Trophoblast cell (in vitro differentiated cells and primary cell): ENCODE results near the gene TMTC3.

ENCODE experiments used
- DNase-seq, 2 donors: peaks; one replicate each; pipeline ENCODE4 v3.0.0-alpha.2; 2016
- H2AFZ ChIP-seq: 2 replicates; pipeline ENCODE4 v1.6.1; 2013; ENCODE audit warnings: low read length, moderate library complexity, mild to moderate bottlenecking; ENCODE audit not compliant: insufficient read depth, poor library complexity
- H2AK5ac ChIP-seq: 2 replicates; pipeline ENCODE4 v1.6.1; 2013; ENCODE audit warnings: mild to moderate bottlenecking, low read length
- H2BK120ac ChIP-seq: 2 replicates; pipeline ENCODE4 v1.6.1; 2013; ENCODE audit warnings: low read length, mild to moderate bottlenecking, moderate library complexity; ENCODE audit not compliant: insufficient read depth, poor library complexity
- H2BK12ac ChIP-seq: 2 replicates; pipeline ENCODE4 v1.6.1; 2013; ENCODE audit warnings: mild to moderate bottlenecking, low read length, moderate library complexity
- H2BK5ac ChIP-seq: 2 replicates; pipeline ENCODE4 v1.6.1; 2013; ENCODE audit warnings: low read length, low read depth, moderate library complexity, mild to moderate bottlenecking; ENCODE audit not compliant: poor library complexity
- H3K14ac ChIP-seq: 2 replicates; pipeline ENCODE4 v1.6.1; 2013; ENCODE audit warnings: mild to moderate bottlenecking, low read length
- H3K18ac ChIP-seq: 2 replicates; pipeline ENCODE4 v1.6.1; 2013; ENCODE audit warnings: mild to moderate bottlenecking, low read length
- H3K23ac ChIP-seq: 2 replicates; pipeline ENCODE4 v1.6.1; 2013; ENCODE audit warnings: low read length
- H3K27ac ChIP-seq: 2 replicates; pipeline ENCODE4 v1.5.1; 2013; ENCODE audit warnings: low read depth, mild to moderate bottlenecking, inconsistent platforms, low read length, moderate library complexity
- H3K27me3 ChIP-seq: 2 replicates; pipeline ENCODE4 v1.6.1; 2013; ENCODE audit warnings: inconsistent platforms, mild to moderate bottlenecking, low read length, moderate library complexity; ENCODE audit not compliant: insufficient read depth
- H3K36me3 ChIP-seq, 2 experiments: 1 replicate in 1 of 2; 2 replicates in 1 of 2; pipeline ENCODE4 v1.6.1; 2013; ENCODE audit warnings: low read length in 2 of 2, mild to moderate bottlenecking in 2 of 2, moderate library complexity in 1 of 2; ENCODE audit not compliant: insufficient read depth in 2 of 2, control insufficient read depth in 1 of 2
- H3K4ac ChIP-seq: 2 replicates; pipeline ENCODE4 v1.6.1; 2013; ENCODE audit warnings: low read depth, mild to moderate bottlenecking, low read length, moderate library complexity
- H3K4me1 ChIP-seq, 2 experiments: 1 replicate in 1 of 2; 2 replicates in 1 of 2; pipeline ENCODE4 v1.6.1; 2013; ENCODE audit warnings: low read length in 2 of 2, mild to moderate bottlenecking in 2 of 2, moderate library complexity in 1 of 2; ENCODE audit not compliant: insufficient read depth in 2 of 2, control insufficient read depth in 1 of 2
- H3K4me2 ChIP-seq: 2 replicates; pipeline ENCODE4 v1.6.1; 2013; ENCODE audit warnings: inconsistent platforms, mild to moderate bottlenecking, low read length, moderate library complexity
- H3K4me3 ChIP-seq: 2 replicates; pipeline ENCODE4 v1.5.1; 2013; ENCODE audit warnings: mild to moderate bottlenecking, low read depth, low read length, inconsistent platforms
- H3K79me1 ChIP-seq: one replicate; pipeline ENCODE4 v1.6.1; 2013; ENCODE audit warnings: low read length
- H3K79me2 ChIP-seq: 2 replicates; pipeline ENCODE4 v1.6.1; 2013; ENCODE audit warnings: low read length, mild to moderate bottlenecking; ENCODE audit not compliant: control insufficient read depth, insufficient read depth, poor library complexity
- H3K9ac ChIP-seq: 2 replicates; pipeline ENCODE4 v1.6.1; 2013; ENCODE audit warnings: mild to moderate bottlenecking, low read length
- H3K9me3 ChIP-seq: 2 replicates; pipeline ENCODE4 v1.6.1; 2013; ENCODE audit warnings: low read depth, mild to moderate bottlenecking, control low read depth, inconsistent platforms, low read length; ENCODE audit not compliant: insufficient read depth
- H4K12ac ChIP-seq: 2 replicates; pipeline ENCODE4 v1.6.1; 2013; ENCODE audit warnings: low read depth, mild to moderate bottlenecking, low read length, moderate library complexity
- H4K8ac ChIP-seq: 2 replicates; pipeline ENCODE4 v1.6.1; 2013; ENCODE audit warnings: low read depth, mild to moderate bottlenecking, low read length, moderate library complexity
- H4K91ac ChIP-seq: one replicate; pipeline ENCODE4 v1.6.1; 2013; ENCODE audit warnings: low read depth, mild to moderate bottlenecking, low read length, moderate library complexity
- WGBS: extraction: QIAGEN DNeasy Blood & Tissue Kit; methylation state at CpG from one replicate; pipeline ENCODE4 v1.1.7; 2013; ENCODE audit warnings: missing lambda C conversion rate; ENCODE audit not compliant: insufficient read length, insufficient coverage; ENCODE audit errors: extremely low coverage; 5-methylcytosine and 5-hydroxymethylcytosine counted together

Gene TMTC3

GRCh38 chr12:88111074-88111652 is 30.9 kb upstream of the TMTC3 start:
- Histone ChIP-seq H3K23ac (no peak overlapping the region), H2BK120ac (no peak overlapping the region), H3K4ac (no peak overlapping the region), H2BK5ac (no peak overlapping the region), H3K27ac (no peak overlapping the region), H4K8ac (no peak overlapping the region), H3K9me3 (no peaks in the 10 kb centered on the region), H3K79me2 (no peaks in the 10 kb centered on the region), H2AK5ac (no peak overlapping the region), H3K79me1 (no peaks in the 10 kb centered on the region), H3K18ac (no peak overlapping the region), H3K36me3 (peaks cover 0 to 2% of the 10 kb centered on the region in 2 experiments), H3K4me2 (no peak overlapping the region), H2BK12ac (no peak overlapping the region), H4K91ac (no peak overlapping the region), H4K12ac (no peak overlapping the region), H3K4me3 (no peak overlapping the region), H3K27me3 (no peaks in the 10 kb centered on the region), H2AFZ (no peak overlapping the region), H3K14ac (no peak overlapping the region), H3K4me1 (no peaks in the 10 kb centered on the region), H3K9ac (no peak overlapping the region)
- no CpG with 5 or more reads among the region's 1 CpG for WGBS
- DNase-seq: peak in 1 of 2 donors; percentile 66

GRCh38 chr12:88113871-88114270 is 28.2 kb upstream of the TMTC3 start:
- no CpG with 5 or more reads among the region's 3 CpGs for WGBS
- no peak overlapping the region for H2BK12ac ChIP-seq
- no peak overlapping the region for H3K27ac ChIP-seq
- H2AFZ ChIP-seq: no peak overlapping the region
- no peak for DNase-seq
- H3K4me1 ChIP-seq: no peaks in the 10 kb centered on the region
- no peak overlapping the region for H3K4ac ChIP-seq
- no peak overlapping the region for H3K14ac ChIP-seq
- no peaks in the 10 kb centered on the region for H3K9me3 ChIP-seq
- no peak overlapping the region for H2BK120ac ChIP-seq
- H3K9ac ChIP-seq: no peak overlapping the region
- no peak overlapping the region for H3K4me3 ChIP-seq
- H3K27me3 ChIP-seq: no peaks in the 10 kb centered on the region
- H3K23ac ChIP-seq: no peak overlapping the region
- no peak overlapping the region for H4K8ac ChIP-seq
- H3K18ac ChIP-seq: no peak overlapping the region
- peaks cover 2% of the 10 kb centered on the region in 2 experiments for H3K36me3 ChIP-seq
- H3K79me2 ChIP-seq: no peaks in the 10 kb centered on the region
- no peak overlapping the region for H2AK5ac ChIP-seq
- H4K91ac ChIP-seq: no peak overlapping the region
- no peak overlapping the region for H2BK5ac ChIP-seq
- no peak overlapping the region for H3K4me2 ChIP-seq
- no peak overlapping the region for H4K12ac ChIP-seq
- H3K79me1 ChIP-seq: no peaks in the 10 kb centered on the region

GRCh38 chr12:88122666-88123065 is 19.4 kb upstream of the TMTC3 start:
- 100% methylated on average over 1 of the region's 4 CpGs for WGBS
- H4K91ac ChIP-seq: no peak overlapping the region
- no peak overlapping the region for H4K8ac ChIP-seq
- no peak overlapping the region for H3K23ac ChIP-seq
- no peak overlapping the region for H2BK120ac ChIP-seq
- H3K27ac ChIP-seq: no peak overlapping the region
- no peak overlapping the region for H2BK12ac ChIP-seq
- no peak overlapping the region for H2AK5ac ChIP-seq
- no peaks in the 10 kb centered on the region for H3K9me3 ChIP-seq
- H3K79me1 ChIP-seq: no peaks in the 10 kb centered on the region
- H3K36me3 ChIP-seq: peaks cover 0 to 4% of the 10 kb centered on the region in 2 experiments
- no peak overlapping the region for H3K9ac ChIP-seq
- H4K12ac ChIP-seq: no peak overlapping the region
- no peak for DNase-seq
- H3K4me3 ChIP-seq: no peak overlapping the region
- H3K27me3 ChIP-seq: no peaks in the 10 kb centered on the region
- H2BK5ac ChIP-seq: no peak overlapping the region
- H3K4ac ChIP-seq: no peak overlapping the region
- H3K79me2 ChIP-seq: no peaks in the 10 kb centered on the region
- H3K14ac ChIP-seq: no peak overlapping the region
- no peaks in the 10 kb centered on the region for H3K4me1 ChIP-seq
- no peak overlapping the region for H3K18ac ChIP-seq
- no peak overlapping the region for H3K4me2 ChIP-seq
- no peak overlapping the region for H2AFZ ChIP-seq

GRCh38 chr12:88127099-88127498 is 15.0 kb upstream of the TMTC3 start:
- no peak overlapping the region for H3K27ac ChIP-seq
- peaks cover 0 to 2% of the 10 kb centered on the region in 2 experiments for H3K36me3 ChIP-seq
- H4K8ac ChIP-seq: no peak overlapping the region
- WGBS: no CpG with 5 or more reads among the region's 3 CpGs
- no peak for DNase-seq
- no peak overlapping the region for H3K14ac ChIP-seq
- no peak overlapping the region for H2BK5ac ChIP-seq
- H2AFZ ChIP-seq: no peak overlapping the region
- H2BK120ac ChIP-seq: no peak overlapping the region
- no peak overlapping the region for H4K12ac ChIP-seq
- no peak overlapping the region for H3K4ac ChIP-seq
- H3K18ac ChIP-seq: no peak overlapping the region
- no peak overlapping the region for H4K91ac ChIP-seq
- H3K79me2 ChIP-seq: no peaks in the 10 kb centered on the region
- H2BK12ac ChIP-seq: no peak overlapping the region
- H3K4me1 ChIP-seq: no peaks in the 10 kb centered on the region
- H3K9ac ChIP-seq: no peak overlapping the region
- H3K4me2 ChIP-seq: no peak overlapping the region
- no peak overlapping the region for H2AK5ac ChIP-seq
- no peaks in the 10 kb centered on the region for H3K79me1 ChIP-seq
- H3K9me3 ChIP-seq: no peaks in the 10 kb centered on the region
- H3K27me3 ChIP-seq: no peaks in the 10 kb centered on the region
- H3K4me3 ChIP-seq: no peak overlapping the region
- no peak overlapping the region for H3K23ac ChIP-seq
